Right cardiac atrium (tissue), 5 donors: Measurements from ENCODE around the gene LRRC23. TPM values are rescaled to one million over a fixed set of nuclear protein-coding genes. Genes with fewer than 3 reads are reported as not detected.

Experiments used
- ATAC-seq, 2 donors: fragments of 200-7000 bp; cut with Tn5 transposase; one replicate each; pipeline versions ENCODE4 v1.8.0 to v1.9.1; 2020; ENCODE audit warnings: moderate library complexity in 2 of 2, mild to moderate bottlenecking in 1 of 2
- DNase-seq, 3 donors: peaks; one replicate each; pipeline ENCODE4 v3.0.0-alpha.2; 2020
- H3K27ac ChIP-seq: one replicate; pipeline ENCODE4 v1.5.1; 2013; ENCODE audit warnings: mild to moderate bottlenecking, low read length, control low read depth, moderate library complexity
- H3K27me3 ChIP-seq: one replicate; pipeline ENCODE4 v1.6.1; 2013; ENCODE audit not compliant: control insufficient read depth, insufficient read depth
- H3K4me1 ChIP-seq: one replicate; pipeline ENCODE4 v1.6.1; 2013; ENCODE audit warnings: low read length; ENCODE audit not compliant: control insufficient read depth, insufficient read depth
- H3K4me3 ChIP-seq: one replicate; pipeline ENCODE4 v1.5.1; 2013; ENCODE audit warnings: low read length, control low read depth
- H3K9me3 ChIP-seq: one replicate; pipeline ENCODE4 v1.6.1; 2013; ENCODE audit warnings: low read length; ENCODE audit not compliant: control insufficient read depth
- WGBS: extraction: QIAGEN DNeasy Blood & Tissue Kit; methylation state at CpG from one replicate; pipeline ENCODE4 v1.1.7; 2013; 5-methylcytosine and 5-hydroxymethylcytosine counted together
- intact Hi-C, 4 donors: fragments of 100-400 bp; cut with DNase I; formaldehyde crosslinking; loops; one replicate each; pipeline versions ENCODE4 v1.11.0 to v1.14.0; 2022 to 2023
- polyA plus RNA-seq: library from polyadenylated mRNA; stranded (reverse); fragments of 200-250 nt; gene quantifications from one replicate; pipeline ENCODE4 v1.2.3, GENCODE V29; 2013
- total RNA-seq, 4 donors: library from RNA; stranded (reverse); fragmentation: NEBNext Ultra II Directional; extraction: Animal tissue kit (Norgen Biotek cat#: 25700); gene quantifications; one replicate each; pipeline ENCODE4 v1.2.1, GENCODE V29; 2021
- donor health status: healthy with polysubstance abuse.
- donor health status: DM: no; HTN: yes; CAD: no.
- donor health status: DM: no; HTN: no; CAD: no.
- donor health status: DM: no; HTN: yes; CAD: no; lungs with severe emphysema.
- donor health status: DM: yes; HTN: yes; CAD: no.

LRRC23 gene
- total and polyA plus RNA-seq, 5 donors, result 11.4 to 15.0 (median 12.7) TPM

- intact Hi-C loops, result loop anchor here in 1 of 4 donors (10.0 kb wide), 1 partner anchor 174 kb away; no protein-coding TSS in a partner anchor
- ATAC-seq, result no peak
- no peaks in the 10 kb centered on the region for H3K9me3 ChIP-seq
These were observed 36.6 kb downstream of the LRRC23 start for GRCh38 chr12:6941267-6941666.

GRCh38 chr12:6941782-6942181 is 37.2 kb downstream of the LRRC23 start:
- no peak overlapping the region for H3K4me3 ChIP-seq
- ATAC-seq (no peak), DNase-seq (peak; percentile 35 to 75 (median 66))
- H3K27me3 ChIP-seq, result no peaks in the 10 kb centered on the region
- 82% methylated on average over 12 of the region's 12 CpGs for WGBS
- H3K4me1 ChIP-seq, result peaks cover 2% of the 10 kb centered on the region
- no peak overlapping the region for H3K27ac ChIP-seq
- intact Hi-C loops, result loop anchor here in 1 of 4 donors (10.0 kb wide), 1 partner anchor 173 kb away; no protein-coding TSS in a partner anchor
- H3K9me3 ChIP-seq, result no peaks in the 10 kb centered on the region

More at GRCh38 chr12:6941267-6941666, 36.6 kb downstream of the LRRC23 start:
- Histone ChIP-seq H3K4me1 (peaks cover 2% of the 10 kb centered on the region), H3K27ac (no peak overlapping the region), H3K27me3 (no peaks in the 10 kb centered on the region), H3K4me3 (no peak overlapping the region)
- WGBS, result 82% methylated on average over 12 of the region's 12 CpGs
- DNase-seq, result peak; percentile 24 to 77 (median 68)

- Histone ChIP-seq H3K9me3 (no peaks in the 10 kb centered on the region), H3K4me3 (no peak overlapping the region), H3K27ac (no peak overlapping the region), H3K27me3 (no peaks in the 10 kb centered on the region), H3K4me1 (peaks cover 2% of the 10 kb centered on the region)
- DNase-seq (peak; percentile 33 to 77 (median 69)), ATAC-seq (no peak)
- WGBS, result 90% methylated on average over 11 of the region's 11 CpGs
- intact Hi-C loops, result loop anchor here in 1 of 4 donors (10.0 kb wide), 1 partner anchor 173 kb away; no protein-coding TSS in a partner anchor
These were observed 37.7 kb downstream of the LRRC23 start for GRCh38 chr12:6942331-6942665.

- Histone ChIP-seq H3K27ac (peak overlapping the region; percentile 97), H3K9me3 (no peaks in the 10 kb centered on the region), H3K4me1 (peaks cover 1% of the 10 kb centered on the region), H3K27me3 (no peaks in the 10 kb centered on the region), H3K4me3 (peak overlapping the region; percentile 35)
- WGBS, result under 1% methylated on average over 13 of the region's 13 CpGs
- DNase-seq (peak; percentile 79 to 90 (median 88)), ATAC-seq (peak; percentile 62 to 64)
- intact Hi-C loops, result loop anchor here in 1 of 4 donors (10.0 kb wide), 1 partner anchor 171 kb away; no protein-coding TSS in a partner anchor
These were observed 38.7 kb downstream of the LRRC23 start for GRCh38 chr12:6943389-6943721.

- under 1% methylated on average over 31 of the region's 31 CpGs for WGBS
- H3K27ac ChIP-seq, result peak within 1 kb of the TSS; percentile 97
- no peaks in the 10 kb centered on the region for H3K9me3 ChIP-seq
- DNase-seq (peak; percentile 86 to 93 (median 90)), ATAC-seq (peak; percentile 69 to 75)
- no peaks in the 10 kb centered on the region for H3K4me1 ChIP-seq
- intact Hi-C loops, result loop anchor here in 2 of 4 donors (2.0 to 10.0 kb wide), 3 partner anchors 17 to 171 kb away; partner anchors contain the start of gene ATN1 (in 1 of the 2)
- no peaks in the 10 kb centered on the region for H3K27me3 ChIP-seq
- H3K4me3 ChIP-seq, result peak within 1 kb of the TSS; percentile 35
These were observed 39.2 kb downstream of the LRRC23 start, which contains the start of the genes C12orf57 and RNU7-1 for GRCh38 chr12:6943722-6944380. TSS of gene C12orf57 (plus strand) at chr12:6944022. CDS start at chr12:6944122, 100 bp downstream. TSS of gene RNU7-1 (plus strand) at chr12:6943816.

- Histone ChIP-seq H3K4me1 (no peaks in the 10 kb centered on the region), H3K9me3 (no peaks in the 10 kb centered on the region), H3K4me3 (peak overlapping the region; percentile 35), H3K27me3 (no peaks in the 10 kb centered on the region), H3K27ac (peak overlapping the region; percentile 96)
- ATAC-seq (peak; percentile 78 to 79), DNase-seq (peak; percentile 93 to 97 (median 97))
- intact Hi-C loops, result loop anchor here in 3 of 4 donors (2.0 to 10.0 kb wide), 4 partner anchors 18 to 170 kb away; partner anchors contain the start of gene ATN1 (in 1 of the 3)
- 3% methylated on average over 48 of the region's 48 CpGs for WGBS
These were observed 40.0 kb downstream of the LRRC23 start for GRCh38 chr12:6944381-6945186.

- no peaks in the 10 kb centered on the region for H3K4me1 ChIP-seq
- H3K27me3 ChIP-seq, result no peaks in the 10 kb centered on the region
- no peaks in the 10 kb centered on the region for H3K9me3 ChIP-seq
- H3K27ac ChIP-seq, result no peak overlapping the region
- intact Hi-C loops, result loop anchor here in 3 of 4 donors (2.0 to 10.0 kb wide), 4 partner anchors 19 to 169 kb away; partner anchors contain the start of gene ATN1 (in 1 of the 3)
- peak; percentile 24 to 64 (median 58) for DNase-seq
- no peak overlapping the region for H3K4me3 ChIP-seq
- WGBS, result 79% methylated on average over 11 of the region's 11 CpGs
- ATAC-seq, result no peak
These were observed 41.0 kb downstream of the LRRC23 start for GRCh38 chr12:6945613-6946012.

GRCh38 chr12:6946033-6946919 is 41.7 kb downstream of the LRRC23 start:
- ATAC-seq (no peak), DNase-seq (peak; percentile 57 to 77 (median 75))
- Histone ChIP-seq H3K4me3 (no peak overlapping the region), H3K27me3 (no peaks in the 10 kb centered on the region), H3K4me1 (no peaks in the 10 kb centered on the region), H3K27ac (no peak overlapping the region), H3K9me3 (no peaks in the 10 kb centered on the region)
- 36% methylated on average over 32 of the region's 32 CpGs for WGBS
- intact Hi-C loops, result loop anchor here in 2 of 4 donors (5.0 to 10.0 kb wide), 2 partner anchors 166 to 169 kb away; no protein-coding TSS in a partner anchor

- intact Hi-C loops, result loop anchor here in 2 of 4 donors (5.0 to 10.0 kb wide), 2 partner anchors 165 to 168 kb away; no protein-coding TSS in a partner anchor
- no peaks in the 10 kb centered on the region for H3K9me3 ChIP-seq
- 71% methylated on average over 8 of the region's 8 CpGs for WGBS
- H3K27me3 ChIP-seq, result no peaks in the 10 kb centered on the region
- H3K4me1 ChIP-seq, result no peaks in the 10 kb centered on the region
- H3K4me3 ChIP-seq, result no peak overlapping the region
- no peak overlapping the region for H3K27ac ChIP-seq
- ATAC-seq, result no peak
- DNase-seq, result peak in 2 of 3 donors; percentile 11 to 40
These were observed 42.3 kb downstream of the LRRC23 start for GRCh38 chr12:6946920-6947374.

GRCh38 chr12:6947615-6948014 is 43.0 kb downstream of the LRRC23 start:
- 87% methylated on average over 8 of the region's 8 CpGs for WGBS
- Histone ChIP-seq H3K27ac (no peak overlapping the region), H3K4me1 (no peaks in the 10 kb centered on the region), H3K4me3 (no peak overlapping the region), H3K9me3 (no peaks in the 10 kb centered on the region), H3K27me3 (no peaks in the 10 kb centered on the region)
- no peak for ATAC-seq
- no peak for DNase-seq
- intact Hi-C loops, result loop anchor here in 2 of 4 donors (5.0 to 10.0 kb wide), 2 partner anchors 165 to 167 kb away; no protein-coding TSS in a partner anchor
